Measurements from ENCODE around the gene GSTO1. TPM values are rescaled to one million over a fixed set of nuclear protein-coding genes. Genes with fewer than 3 reads are reported as not detected.

The GSTO1 gene
- total and polyA plus RNA-seq, 2 donors: 143 to 323 TPM

DNA sequence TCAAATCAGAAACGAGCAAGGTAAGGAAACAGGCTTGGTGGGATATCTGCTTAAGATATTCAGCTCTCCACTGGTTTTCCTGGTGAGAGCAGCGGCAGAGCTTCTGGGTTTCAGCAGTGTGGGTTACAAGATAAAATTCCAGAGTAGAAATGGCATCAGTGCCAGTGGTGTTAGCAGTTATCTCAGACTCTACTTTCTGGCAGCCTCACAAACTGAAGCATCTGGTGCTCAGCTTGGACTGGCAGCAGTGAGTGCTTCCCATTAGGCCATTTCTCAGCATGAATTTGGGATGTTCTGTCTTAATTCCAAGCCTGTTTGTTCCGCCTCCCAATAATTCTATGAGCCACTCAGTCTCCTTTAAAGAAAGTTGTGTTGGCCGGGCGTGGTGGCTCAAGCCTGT is 7.4 kb downstream of the GSTO1 start:
- 96% methylated on average over 5 of the region's 5 CpGs for WGBS
- no peak overlapping the region for H3K4me3 ChIP-seq (ENCODE audit: low read length in 2 of 2)
- H3K36me3 ChIP-seq (ENCODE audit: control insufficient read depth in 2 of 2, insufficient read depth in 2 of 2, low read length in 1 of 2): peaks cover 38 to 77% of the 10 kb centered on the region in 2 donors
- H3K4me1 ChIP-seq (ENCODE audit: control insufficient read depth in 2 of 2, insufficient read depth in 2 of 2, low read length in 2 of 2): peaks cover under 1 to 2% of the 10 kb centered on the region in 2 donors
- no peaks in the 10 kb centered on the region for H3K9me3 ChIP-seq (ENCODE audit: control insufficient read depth in 2 of 2, insufficient read depth in 1 of 2, low read length in 1 of 2)
- no peaks in the 10 kb centered on the region for H3K27me3 ChIP-seq (ENCODE audit: control insufficient read depth in 2 of 2, insufficient read depth in 1 of 2, low read length in 1 of 2)
- no peak for DNase-seq (ENCODE audit: low read depth in 6 of 9, low spot score in 9 of 9)
- no peak overlapping the region for H3K27ac ChIP-seq (ENCODE audit: low read depth in 1 of 2, low read length in 1 of 2)

DNA sequence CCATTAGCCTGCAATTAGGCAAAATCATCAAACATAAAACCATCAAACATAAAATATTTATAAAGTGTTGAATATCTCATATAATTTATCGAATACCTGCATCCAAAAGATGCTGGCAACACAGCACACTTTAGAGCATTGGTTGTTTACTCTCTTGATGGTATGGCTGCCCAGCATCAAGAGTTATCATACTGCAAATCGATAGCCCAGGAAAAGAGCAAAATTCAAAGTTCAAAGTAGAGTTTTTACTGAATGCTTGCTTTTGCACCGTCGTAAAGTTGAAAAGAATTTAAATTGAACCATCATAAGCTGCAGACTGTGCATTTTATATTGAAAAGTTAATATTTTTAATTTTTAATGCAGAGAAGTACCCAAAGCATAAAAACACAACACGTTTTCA is 10.1 kb downstream of the GSTO1 start:
- Histone ChIP-seq H3K27me3 (ENCODE audit: control insufficient read depth in 2 of 2, insufficient read depth in 1 of 2, low read length in 1 of 2) (no peaks in the 10 kb centered on the region), H3K9me3 (ENCODE audit: control insufficient read depth in 2 of 2, insufficient read depth in 1 of 2, low read length in 1 of 2) (no peaks in the 10 kb centered on the region), H3K36me3 (ENCODE audit: control insufficient read depth in 2 of 2, insufficient read depth in 2 of 2, low read length in 1 of 2) (peaks cover 29 to 62% of the 10 kb centered on the region in 2 donors), H3K27ac (ENCODE audit: low read depth in 1 of 2, low read length in 1 of 2) (no peak overlapping the region), H3K4me3 (ENCODE audit: low read length in 2 of 2) (no peak overlapping the region), H3K4me1 (ENCODE audit: control insufficient read depth in 2 of 2, insufficient read depth in 2 of 2, low read length in 2 of 2) (peaks cover 7 to 12% of the 10 kb centered on the region in 2 donors)
- no peak for DNase-seq (ENCODE audit: low read depth in 6 of 9, low spot score in 9 of 9)
- WGBS: 97% methylated on average over 5 of the region's 5 CpGs

DNA sequence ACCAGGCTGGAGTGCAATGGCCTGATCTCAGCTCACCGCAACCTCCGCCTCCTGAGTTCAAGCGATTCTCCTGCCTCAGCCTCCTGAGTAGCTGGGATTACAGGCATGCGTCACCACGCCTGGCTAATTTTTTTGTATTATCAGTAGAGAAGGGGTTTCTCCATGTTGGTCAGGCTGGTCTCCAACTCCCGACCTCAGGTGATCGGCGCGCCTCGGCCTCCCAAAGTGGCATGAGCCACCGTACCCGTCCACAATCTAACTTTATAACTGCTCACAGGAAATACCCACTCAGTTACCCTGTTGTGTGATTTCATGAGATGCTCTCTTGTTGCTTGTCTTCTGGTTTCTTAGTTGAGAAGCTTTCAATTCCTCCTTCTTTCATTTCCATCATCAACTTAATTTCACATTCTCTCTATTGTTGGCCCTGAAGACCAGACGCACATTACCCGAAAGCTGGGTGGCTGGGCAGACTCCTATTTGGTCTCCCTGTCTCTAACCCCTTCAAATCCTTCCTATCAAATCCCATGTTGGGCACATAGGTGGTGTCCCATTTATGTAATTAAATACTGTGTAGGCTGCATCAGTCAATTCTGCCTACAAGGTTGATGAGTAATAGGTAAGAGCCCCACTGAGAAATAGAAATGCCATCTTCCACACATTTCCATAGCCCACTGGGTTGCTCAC is 13.2 kb downstream of the GSTO1 start:
- no peak for DNase-seq (ENCODE audit: low read depth in 6 of 9, low spot score in 9 of 9)
- peak overlapping the region in 1 of 2 donors; percentile 90 for H3K27ac ChIP-seq (ENCODE audit: low read depth in 1 of 2, low read length in 1 of 2)
- H3K27me3 ChIP-seq (ENCODE audit: control insufficient read depth in 2 of 2, insufficient read depth in 1 of 2, low read length in 1 of 2): no peaks in the 10 kb centered on the region
- H3K4me3 ChIP-seq (ENCODE audit: low read length in 2 of 2): peak overlapping the region; percentile 87 to 96
- WGBS: 96% methylated on average over 14 of the region's 14 CpGs
- no peaks in the 10 kb centered on the region for H3K9me3 ChIP-seq (ENCODE audit: control insufficient read depth in 2 of 2, insufficient read depth in 1 of 2, low read length in 1 of 2)
- H3K4me1 ChIP-seq (ENCODE audit: control insufficient read depth in 2 of 2, insufficient read depth in 2 of 2, low read length in 2 of 2): peaks cover 7 to 10% of the 10 kb centered on the region in 2 donors
- H3K36me3 ChIP-seq (ENCODE audit: control insufficient read depth in 2 of 2, insufficient read depth in 2 of 2, low read length in 1 of 2): peaks cover 7 to 36% of the 10 kb centered on the region in 2 donors

DNA sequence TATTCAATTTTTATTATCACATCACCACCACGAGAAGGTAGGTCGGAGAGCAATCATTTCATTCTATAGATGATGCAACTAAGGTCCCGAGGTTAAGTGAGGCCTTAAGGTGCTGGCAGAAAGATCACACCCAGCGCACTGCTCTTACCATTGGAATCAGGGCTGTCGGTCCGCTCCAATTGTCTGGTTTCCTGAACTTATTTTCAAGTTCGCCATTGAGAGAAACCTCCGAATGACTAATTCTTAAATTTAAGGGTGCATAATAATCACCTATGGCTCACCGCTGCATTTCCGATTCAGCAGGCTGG is 13.7 kb downstream of the GSTO1 start:
- Histone ChIP-seq H3K36me3 (ENCODE audit: control insufficient read depth in 2 of 2, insufficient read depth in 2 of 2, low read length in 1 of 2) (peaks cover 7 to 31% of the 10 kb centered on the region in 2 donors), H3K27ac (ENCODE audit: low read depth in 1 of 2, low read length in 1 of 2) (peak overlapping the region; percentile 90 to 94), H3K4me3 (ENCODE audit: low read length in 2 of 2) (peak overlapping the region; percentile 87 to 96), H3K27me3 (ENCODE audit: control insufficient read depth in 2 of 2, insufficient read depth in 1 of 2, low read length in 1 of 2) (no peaks in the 10 kb centered on the region), H3K9me3 (ENCODE audit: control insufficient read depth in 2 of 2, insufficient read depth in 1 of 2, low read length in 1 of 2) (no peaks in the 10 kb centered on the region), H3K4me1 (ENCODE audit: control insufficient read depth in 2 of 2, insufficient read depth in 2 of 2, low read length in 2 of 2) (peaks cover 7 to 10% of the 10 kb centered on the region in 2 donors)
- 19% methylated on average over 10 of the region's 10 CpGs for WGBS
- no peak for DNase-seq (ENCODE audit: low read depth in 6 of 9, low spot score in 9 of 9)

DNA sequence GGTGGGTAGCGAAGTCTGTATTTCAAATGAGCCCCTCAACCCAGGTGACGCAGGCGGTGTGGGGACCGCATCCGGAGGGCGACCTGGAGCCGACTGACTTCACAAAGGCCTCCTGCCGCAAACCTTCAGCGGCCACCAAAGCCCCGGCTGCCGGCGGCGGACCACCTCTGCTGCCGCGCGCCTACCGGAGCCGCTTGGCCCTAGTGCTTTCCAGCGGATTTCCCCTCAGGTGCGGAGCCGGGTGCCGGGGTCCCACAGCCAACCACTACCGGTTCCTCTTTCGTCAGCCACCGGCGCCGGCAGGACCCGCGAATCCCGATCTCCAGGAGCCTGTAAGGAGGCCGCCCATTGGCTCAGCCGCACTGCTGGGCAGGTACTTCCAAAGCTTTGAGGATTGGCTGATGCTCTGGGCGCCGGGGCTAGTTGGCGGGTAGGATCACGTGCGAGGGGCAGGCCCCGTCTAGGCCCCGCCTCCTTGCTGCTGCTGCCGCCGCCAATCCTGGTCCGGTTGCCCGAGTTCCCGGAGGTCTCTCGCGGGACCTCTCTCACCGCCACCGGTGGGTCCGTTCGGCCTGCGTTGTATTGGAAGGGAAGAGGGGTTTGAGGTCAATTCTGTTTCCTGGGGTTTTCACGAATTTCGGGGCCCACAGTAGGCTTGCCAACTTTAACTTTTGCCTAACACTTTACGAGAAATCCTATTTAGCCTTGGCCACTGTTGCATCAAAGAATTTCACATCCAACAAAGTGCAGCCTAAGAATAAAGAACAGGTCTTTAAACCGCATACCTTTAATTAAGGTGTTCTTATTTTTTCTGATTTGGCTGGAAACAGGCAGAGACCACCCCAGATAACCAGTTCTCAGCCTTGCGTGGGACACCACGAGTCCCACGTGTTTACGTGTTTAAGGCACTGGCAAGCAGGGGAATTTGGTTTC is 14.3 kb downstream of the GSTO1 start, which contains the start of gene GSTO2:
GSTO2 (plus strand) TSS at position 472 of the 933 bp plus-strand sequence. CDS start 5,732 bp downstream, outside the sequence.
- H3K27ac ChIP-seq (ENCODE audit: low read depth in 1 of 2, low read length in 1 of 2): peak within 1 kb of the TSS; percentile 90 to 94
- H3K27me3 ChIP-seq (ENCODE audit: control insufficient read depth in 2 of 2, insufficient read depth in 1 of 2, low read length in 1 of 2): no peaks in the 10 kb centered on the region
- peaks cover 7 to 30% of the 10 kb centered on the region in 2 donors for H3K36me3 ChIP-seq (ENCODE audit: control insufficient read depth in 2 of 2, insufficient read depth in 2 of 2, low read length in 1 of 2)
- peak; percentile 81 to 98 (median 92) for DNase-seq (ENCODE audit: low read depth in 6 of 9, low spot score in 9 of 9)
- H3K4me1 ChIP-seq (ENCODE audit: control insufficient read depth in 2 of 2, insufficient read depth in 2 of 2, low read length in 2 of 2): peaks cover 7 to 10% of the 10 kb centered on the region in 2 donors
- no peaks in the 10 kb centered on the region for H3K9me3 ChIP-seq (ENCODE audit: control insufficient read depth in 2 of 2, insufficient read depth in 1 of 2, low read length in 1 of 2)
- 2% methylated on average over 59 of the region's 59 CpGs for WGBS
- H3K4me3 ChIP-seq (ENCODE audit: low read length in 2 of 2): peak within 1 kb of the TSS; percentile 87 to 96

DNA sequence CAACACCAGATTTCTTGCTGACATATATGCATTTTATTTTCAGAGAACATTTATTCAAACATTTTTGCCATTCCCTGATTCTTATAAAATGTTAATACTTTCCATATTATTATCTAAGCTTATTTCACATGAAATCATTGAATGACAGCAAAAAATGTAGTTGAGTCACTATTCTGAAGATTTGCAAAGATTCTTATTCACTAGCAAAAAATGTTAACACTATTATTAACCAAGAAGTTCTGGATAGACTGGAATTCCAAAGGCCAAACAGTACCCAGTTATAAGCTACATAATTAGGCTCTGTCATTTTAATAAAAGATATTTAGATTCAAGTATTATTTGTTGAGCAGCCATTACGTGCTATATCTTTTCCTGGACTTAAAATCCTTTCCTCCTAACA is 18.6 kb downstream of the GSTO1 start:
- peaks cover 9 to 17% of the 10 kb centered on the region in 2 donors for H3K27me3 ChIP-seq (ENCODE audit: control insufficient read depth in 2 of 2, insufficient read depth in 1 of 2, low read length in 1 of 2)
- no peak for DNase-seq (ENCODE audit: low read depth in 6 of 9, low spot score in 9 of 9)
- peaks cover 1 to 6% of the 10 kb centered on the region in 2 donors for H3K4me1 ChIP-seq (ENCODE audit: control insufficient read depth in 2 of 2, insufficient read depth in 2 of 2, low read length in 2 of 2)
- no peaks in the 10 kb centered on the region for H3K36me3 ChIP-seq (ENCODE audit: control insufficient read depth in 2 of 2, insufficient read depth in 2 of 2, low read length in 1 of 2)
- WGBS: 94% methylated on average over 1 of the region's 1 CpG
- H3K27ac ChIP-seq (ENCODE audit: low read depth in 1 of 2, low read length in 1 of 2): no peak overlapping the region
- no peak overlapping the region for H3K4me3 ChIP-seq (ENCODE audit: low read length in 2 of 2)
- H3K9me3 ChIP-seq (ENCODE audit: control insufficient read depth in 2 of 2, insufficient read depth in 1 of 2, low read length in 1 of 2): no peaks in the 10 kb centered on the region

DNA sequence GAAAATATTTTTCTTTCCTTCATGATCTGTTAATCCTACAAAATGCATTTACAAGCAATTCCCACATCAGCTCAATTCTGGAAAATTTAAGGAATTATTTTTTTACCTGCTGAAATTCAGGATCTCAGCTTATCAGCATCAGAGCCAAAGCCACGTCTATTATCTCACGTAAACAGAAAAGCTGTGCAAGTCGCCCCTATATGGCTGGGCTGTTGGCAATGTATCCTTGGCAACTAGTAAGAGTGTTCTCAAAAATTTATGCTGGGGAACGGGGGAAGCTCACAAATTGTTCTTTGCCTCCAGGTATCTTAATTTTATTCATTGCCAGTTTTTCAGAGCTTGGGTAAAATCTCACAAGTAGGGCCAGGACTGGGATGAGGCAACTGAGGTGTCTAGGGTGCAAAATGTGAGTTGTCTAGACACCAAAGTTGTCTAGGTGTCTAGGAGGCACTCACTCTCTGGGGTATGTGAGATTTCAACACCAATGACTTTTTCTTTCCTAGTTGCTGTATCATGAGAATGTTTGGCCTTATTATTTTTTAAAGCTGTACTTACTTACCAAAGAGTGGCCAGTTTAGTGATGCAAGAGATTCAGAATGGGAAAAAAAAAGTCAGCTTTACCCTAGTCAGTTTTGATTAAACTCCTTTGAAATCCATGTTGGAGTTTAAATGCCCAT is 19.3 kb downstream of the GSTO1 start:
- WGBS: 96% methylated on average over 4 of the region's 4 CpGs
- H3K4me1 ChIP-seq (ENCODE audit: control insufficient read depth in 2 of 2, insufficient read depth in 2 of 2, low read length in 2 of 2): peaks cover 0 to 6% of the 10 kb centered on the region in 2 donors
- no peaks in the 10 kb centered on the region for H3K9me3 ChIP-seq (ENCODE audit: control insufficient read depth in 2 of 2, insufficient read depth in 1 of 2, low read length in 1 of 2)

DNA sequence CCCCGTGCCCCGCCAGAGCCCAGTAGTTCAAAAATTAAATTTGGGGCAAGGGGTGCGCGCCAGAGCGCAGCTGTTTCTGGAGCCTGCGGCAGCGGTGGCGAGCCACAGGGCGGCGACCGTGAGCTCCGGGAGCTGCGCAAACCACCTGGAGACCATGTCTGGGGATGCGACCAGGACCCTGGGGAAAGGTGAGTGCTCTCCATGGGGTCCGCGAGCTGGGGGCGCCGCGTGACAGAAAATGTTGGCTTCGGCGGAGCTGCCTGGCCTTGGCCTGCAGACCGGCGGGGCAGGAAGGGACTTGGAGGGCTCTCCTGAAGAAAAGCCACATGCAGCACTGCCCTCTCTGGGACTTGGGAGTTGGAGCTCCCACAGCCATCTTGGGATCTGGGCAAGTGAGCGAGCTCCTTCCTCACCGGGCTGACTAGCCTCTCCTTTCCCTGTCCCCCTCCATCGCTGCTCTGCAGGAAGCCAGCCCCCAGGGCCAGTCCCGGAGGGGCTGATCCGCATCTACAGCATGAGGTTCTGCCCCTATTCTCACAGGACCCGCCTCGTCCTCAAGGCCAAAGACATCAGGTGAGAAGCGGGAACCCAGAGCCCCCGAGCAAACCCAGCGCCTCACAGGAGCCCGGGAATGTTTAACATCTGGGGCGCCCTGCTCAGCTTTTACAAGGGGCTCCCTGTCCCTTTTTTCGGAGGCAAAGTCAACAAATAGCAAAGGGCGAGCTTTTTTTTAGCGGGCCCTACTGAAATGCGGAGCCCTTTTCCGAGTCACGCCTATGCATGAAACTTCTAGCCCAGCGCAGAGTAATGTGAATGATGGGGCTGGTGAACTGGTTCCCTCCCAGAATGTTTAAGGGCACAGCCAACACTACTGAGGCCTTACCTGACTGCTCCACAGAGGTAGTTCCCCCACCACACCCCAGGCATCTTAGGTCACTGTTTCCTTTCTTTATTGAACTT is 20.4 kb downstream of the GSTO1 start:
- peak overlapping the region in 1 of 2 donors; percentile 20 for H3K4me3 ChIP-seq (ENCODE audit: low read length in 2 of 2)
- H3K27ac ChIP-seq (ENCODE audit: low read depth in 1 of 2, low read length in 1 of 2): no peak overlapping the region
- no peaks in the 10 kb centered on the region for H3K36me3 ChIP-seq (ENCODE audit: control insufficient read depth in 2 of 2, insufficient read depth in 2 of 2, low read length in 1 of 2)
- peaks cover 9 to 17% of the 10 kb centered on the region in 2 donors for H3K27me3 ChIP-seq (ENCODE audit: control insufficient read depth in 2 of 2, insufficient read depth in 1 of 2, low read length in 1 of 2)
- no peaks in the 10 kb centered on the region for H3K9me3 ChIP-seq (ENCODE audit: control insufficient read depth in 2 of 2, insufficient read depth in 1 of 2, low read length in 1 of 2)
- DNase-seq (ENCODE audit: low read depth in 6 of 9, low spot score in 9 of 9): peak in 3 of 9 donors; percentile 47 to 64 (median 60)
- peaks cover 0 to 4% of the 10 kb centered on the region in 2 donors for H3K4me1 ChIP-seq (ENCODE audit: control insufficient read depth in 2 of 2, insufficient read depth in 2 of 2, low read length in 2 of 2)
- WGBS: 26% methylated on average over 42 of the region's 42 CpGs

More for the DNA sequence above, 19.3 kb downstream of the GSTO1 start:
- DNase-seq (ENCODE audit: low read depth in 6 of 9, low spot score in 9 of 9): no peak
- Histone ChIP-seq H3K27me3 (ENCODE audit: control insufficient read depth in 2 of 2, insufficient read depth in 1 of 2, low read length in 1 of 2) (peaks cover 9 to 17% of the 10 kb centered on the region in 2 donors), H3K36me3 (ENCODE audit: control insufficient read depth in 2 of 2, insufficient read depth in 2 of 2, low read length in 1 of 2) (no peaks in the 10 kb centered on the region), H3K4me3 (ENCODE audit: low read length in 2 of 2) (no peak overlapping the region), H3K27ac (ENCODE audit: low read depth in 1 of 2, low read length in 1 of 2) (no peak overlapping the region)

Data from thymus (tissue), 11 donors.